GM12878 (cell line): Measurements from ENCODE around the gene SNX30.
"Not testable (repeated sequence)": the region's sequence is repeated elsewhere in the genome, so short reads cannot be mapped to it uniquely, and the experiment has no call there.

Experiments
- CBFB ChIP-seq: IDR thresholded peaks from 2 replicates; pipeline ENCODE4 v1.6.1; 2016; ENCODE audit warnings: antibody characterized with exemption, low read depth
- CHD4 ChIP-seq: fragments of 200-600 bp; sonication (generic); IDR thresholded peaks from 2 replicates; pipeline ENCODE4 v1.6.1; 2016; ENCODE audit warnings: mild to moderate bottlenecking
- CTCF ChIP-seq, 3 experiments: IDR thresholded peaks in 2 of 3; conservative IDR thresholded peaks in 1 of 3; 2 replicates each; pipeline ENCODE4 v1.5.1; 2011; ENCODE audit warnings: low read depth in 3 of 3, low read length in 3 of 3, mild to moderate bottlenecking in 3 of 3, control low read depth in 2 of 3, moderate library complexity in 2 of 3, inconsistent platforms in 1 of 3, mixed read lengths in 1 of 3; ENCODE audit not compliant: control insufficient read depth in 2 of 3, insufficient read depth in 1 of 3; ENCODE audit errors: extremely low read depth in 1 of 3
- EGR1 ChIP-seq, 2 experiments: IDR thresholded peaks; 1 replicate in 1 of 2; 2 replicates in 1 of 2; pipeline ENCODE4 v1.6.1; 2011 to 2012; ENCODE audit warnings: low read depth in 2 of 2, low read length in 2 of 2, borderline replicate concordance in 1 of 2, mild to moderate bottlenecking in 1 of 2, moderate library complexity in 1 of 2
- FOXK2 ChIP-seq: fragments of 450-650 bp; IDR thresholded peaks from 2 replicates; pipeline ENCODE4 v1.6.1; 2017; ENCODE audit warnings: mild to moderate bottlenecking, moderate library complexity
- MYC ChIP-seq: IDR thresholded peaks from 2 replicates; pipeline ENCODE4 v1.6.1; 2011; ENCODE audit warnings: mild to moderate bottlenecking, low read length, moderate library complexity, inconsistent platforms; ENCODE audit not compliant: insufficient read depth, insufficient replicate concordance, insufficient read length, severe bottlenecking
- RAD21 ChIP-seq: IDR thresholded peaks from 2 replicates; pipeline ENCODE4 v1.6.1; 2011; ENCODE audit warnings: mild to moderate bottlenecking, low read depth, low read length, moderate library complexity; ENCODE audit not compliant: insufficient read depth
- RFX5 ChIP-seq: IDR thresholded peaks from 2 replicates; pipeline ENCODE4 v1.6.1; 2011; ENCODE audit warnings: low read depth, low read length, improper control_type of control experiment
- USF2 ChIP-seq: IDR thresholded peaks from 2 replicates; pipeline ENCODE4 v1.6.1; 2011; ENCODE audit warnings: low read depth, low read length, improper control_type of control experiment, borderline replicate concordance

- TF ChIP-seq CBFB; CTCF (IDR thresholded peaks at IDR 0.05 in 2 of 3, conservative IDR thresholded peaks at IDR 0.05 in 1 of 3; ENCODE audit: control insufficient read depth in 2 of 3, extremely low read depth in 1 of 3, insufficient read depth in 1 of 3, low read depth in 3 of 3, low read length in 3 of 3); USF2; RAD21; EGR1 (IDR thresholded peaks at IDR 0.05; ENCODE audit: borderline replicate concordance in 1 of 2, low read depth in 2 of 2, low read length in 2 of 2); CHD4; FOXK2; RFX5; MYC: not testable (repeated sequence)
These were observed 27.8 kb upstream of the SNX30 start for GRCh38 chr9:112722749-112723148.
